ENCODE measurements around the gene NMU. TPM values are rescaled to one million over a fixed set of nuclear protein-coding genes. Genes with fewer than 3 reads are reported as not detected.

The NMU gene
- total and polyA plus RNA-seq, 2 experiments from 2014 or later: 40.2 to 96.3 TPM

GRCh38 chr4:55663145-55663544, 27.0 kb upstream of the NMU start:
- no peak overlapping the region for H3K27ac Mint-ChIP-seq
- H3K27ac ChIP-seq (ENCODE audit: low read depth): no peak overlapping the region
- no peak overlapping the region for H2AFZ ChIP-seq
- no peak overlapping the region for H3K4me3 Mint-ChIP-seq
- TF ChIP-seq CTCF (conservative IDR thresholded peaks at IDR 0.05; ENCODE audit: low read depth in 2 of 2) (no peak), ZNF114 (CRISPR knock-in tag; IDR thresholded peaks at IDR 0.05) (no peak), CREB1 (CRISPR knock-in tag; IDR thresholded peaks at IDR 0.05; ENCODE audit: low read depth) (no peak), ZNF462 (CRISPR knock-in tag; IDR thresholded peaks at IDR 0.05) (no peak), ZNF331 (CRISPR knock-in tag; IDR thresholded peaks at IDR 0.05; ENCODE audit: low read depth) (no peak), REST (IDR thresholded peaks at IDR 0.05; ENCODE audit: unreplicated experiment) (no peak), POLR2AphosphoS5 (IDR thresholded peaks at IDR 0.05; ENCODE audit: low read depth) (no peak), EZH2phosphoT487 (IDR thresholded peaks at IDR 0.05; ENCODE audit: unreplicated experiment) (no peak), STAT1 (IDR thresholded peaks at IDR 0.05; ENCODE audit: unreplicated experiment) (no peak)
- TF ChIP-seq, protein P1, sequence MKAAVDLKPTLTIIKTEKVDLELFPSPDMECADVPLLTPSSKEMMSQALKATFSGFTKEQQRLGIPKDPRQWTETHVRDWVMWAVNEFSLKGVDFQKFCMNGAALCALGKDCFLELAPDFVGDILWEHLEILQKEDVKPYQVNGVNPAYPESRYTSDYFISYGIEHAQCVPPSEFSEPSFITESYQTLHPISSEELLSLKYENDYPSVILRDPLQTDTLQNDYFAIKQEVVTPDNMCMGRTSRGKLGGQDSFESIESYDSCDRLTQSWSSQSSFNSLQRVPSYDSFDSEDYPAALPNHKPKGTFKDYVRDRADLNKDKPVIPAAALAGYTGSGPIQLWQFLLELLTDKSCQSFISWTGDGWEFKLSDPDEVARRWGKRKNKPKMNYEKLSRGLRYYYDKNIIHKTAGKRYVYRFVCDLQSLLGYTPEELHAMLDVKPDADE (IDR thresholded peaks at IDR 0.05): no peak
- no peaks in the 10 kb centered on the region for H4K20me1 ChIP-seq (replicated peaks; ENCODE audit: insufficient read depth)
- H3K36me3 ChIP-seq (ENCODE audit: insufficient read depth): no peaks in the 10 kb centered on the region
- H3K27me3 ChIP-seq (ENCODE audit: insufficient read depth): no peaks in the 10 kb centered on the region
- H3K36me3 Mint-ChIP-seq (ENCODE audit: low read depth): no peaks in the 10 kb centered on the region; the same call in 2 of the 3 replicates
- no peaks in the 10 kb centered on the region for H3F3A ChIP-seq (replicated peaks; ENCODE audit: low read depth)
- no peak overlapping the region for H3K4me3 ChIP-seq
- H3K79me2 ChIP-seq (replicated peaks; ENCODE audit: insufficient read depth): no peaks in the 10 kb centered on the region
- H3K4me1 Mint-ChIP-seq: peaks cover 32% of the 10 kb centered on the region
- no peaks in the 10 kb centered on the region; the same call in 1 of the 3 replicates for H3K9me3 Mint-ChIP-seq
- no peak overlapping the region for H3K4me2 ChIP-seq
- H3K9me2 ChIP-seq (ENCODE audit: insufficient read depth): peaks cover 10% of the 10 kb centered on the region; the same call in 1 of the 2 replicates
- DNase-seq (ENCODE audit: low spot score) (no peak), ATAC-seq (no peak)
- H3K27me3 Mint-ChIP-seq (ENCODE audit: insufficient read depth, low read depth, poor library complexity): peaks cover 3% of the 10 kb centered on the region
- H3K4me1 ChIP-seq (ENCODE audit: insufficient read depth): peaks cover 28% of the 10 kb centered on the region

Data from GM23338 (cell line).